AG04449 (cell line): ENCODE data around the gene CHST8.

Experiments
- CTCF ChIA-PET: fragments of 350-600 bp; formaldehyde crosslinking; extraction: SDS; loops from one replicate; lab custom pipeline; 2021; ENCODE audit warnings: antibody characterized with exemption; lab: Yijun Ruan, JAX
- POLR2A ChIA-PET: fragments of 400-600, 350-600 bp; formaldehyde crosslinking; extraction: SDS; loops from one replicate; lab custom pipeline; 2020; ENCODE audit warnings: antibody characterized with exemption, inconsistent platforms; lab: Yijun Ruan, JAX
- DNase-seq: peaks from one replicate; pipeline ENCODE4 v3.0.0-alpha.2; 2010; ENCODE audit warnings: low read depth, low spot score
- H3K4me3 ChIP-seq: 2 replicates; pipeline ENCODE4 v1.5.1; 2011; ENCODE audit warnings: low read depth, mild to moderate bottlenecking, control low read depth, low read length
- CTCF ChIP-seq: IDR thresholded peaks from one replicate; pipeline ENCODE4 v1.5.1; 2011; ENCODE audit warnings: mild to moderate bottlenecking, moderate library complexity, low read length, control low read depth, inconsistent platforms; ENCODE audit not compliant: insufficient read depth; ENCODE audit errors: missing control alignments

The CHST8 gene

GRCh38 chr19:33702606-33703437 is 81.1 kb downstream of the CHST8 start:
- no peak for DNase-seq
- H3K4me3 ChIP-seq = no peak overlapping the region
- ChIA-PET CTCF (no interaction called here), POLR2A (no interaction called here)
- no peak for TF ChIP-seq CTCF

GRCh38 chr19:33703438-33703750 is 81.6 kb downstream of the CHST8 start:
- ChIA-PET POLR2A (interaction anchor here (0.6 kb wide), 1 partner anchor 147 kb away, joined by 3 read pairs; no protein-coding TSS in a partner anchor), CTCF (interaction anchor here (2.1 kb wide), 1 partner anchor 273 kb away, joined by 5 read pairs; no protein-coding TSS in a partner anchor)
- no peak for DNase-seq
- H3K4me3 ChIP-seq = no peak overlapping the region
- no peak for TF ChIP-seq CTCF

- H3K4me3 ChIP-seq = no peak overlapping the region
- ChIA-PET POLR2A (interaction anchor here (0.6 kb wide), 1 partner anchor 147 kb away, joined by 3 read pairs; no protein-coding TSS in a partner anchor), CTCF (interaction anchor here (2.1 kb wide), 1 partner anchor 273 kb away, joined by 5 read pairs; no protein-coding TSS in a partner anchor)
- TF ChIP-seq CTCF = no peak
- DNase-seq = no peak
Measured at GRCh38 chr19:33703821-33704220, 82.1 kb downstream of the CHST8 start.

GRCh38 chr19:33704271-33704670 is 82.5 kb downstream of the CHST8 start:
- ChIA-PET POLR2A (no interaction called here), CTCF (interaction anchor here (2.1 kb wide), 1 partner anchor 274 kb away, joined by 5 read pairs; no protein-coding TSS in a partner anchor)

GRCh38 chr19:33705090-33705847 is 83.5 kb downstream of the CHST8 start:
- no peak for TF ChIP-seq CTCF
- POLR2A ChIA-PET = no interaction called here
- CTCF ChIA-PET = interaction anchor here (2.1 kb wide), 1 partner anchor 275 kb away, joined by 5 read pairs; no protein-coding TSS in a partner anchor
- DNase-seq = no peak
- no peak overlapping the region for H3K4me3 ChIP-seq

More at GRCh38 chr19:33704271-33704670, 82.5 kb downstream of the CHST8 start:
- no peak for TF ChIP-seq CTCF
- no peak for DNase-seq
- no peak overlapping the region for H3K4me3 ChIP-seq

- DNase-seq = no peak
- ChIA-PET CTCF (no interaction called here), POLR2A (no interaction called here)
- no peak for TF ChIP-seq CTCF
- H3K4me3 ChIP-seq = no peak overlapping the region
Measured at GRCh38 chr19:33705860-33706259, 84.1 kb downstream of the CHST8 start.
